NOMO-1 treated with dmso at 0.1 percent for 144 hours (cell line): ENCODE results near the gene SAP30L.

Source experiments
- DNase-seq: peaks from one replicate; lab custom pipeline; 2025; ENCODE audit not compliant: unreplicated experiment; lab: John Stamatoyannopoulos, UW

The SAP30L gene

DNA sequence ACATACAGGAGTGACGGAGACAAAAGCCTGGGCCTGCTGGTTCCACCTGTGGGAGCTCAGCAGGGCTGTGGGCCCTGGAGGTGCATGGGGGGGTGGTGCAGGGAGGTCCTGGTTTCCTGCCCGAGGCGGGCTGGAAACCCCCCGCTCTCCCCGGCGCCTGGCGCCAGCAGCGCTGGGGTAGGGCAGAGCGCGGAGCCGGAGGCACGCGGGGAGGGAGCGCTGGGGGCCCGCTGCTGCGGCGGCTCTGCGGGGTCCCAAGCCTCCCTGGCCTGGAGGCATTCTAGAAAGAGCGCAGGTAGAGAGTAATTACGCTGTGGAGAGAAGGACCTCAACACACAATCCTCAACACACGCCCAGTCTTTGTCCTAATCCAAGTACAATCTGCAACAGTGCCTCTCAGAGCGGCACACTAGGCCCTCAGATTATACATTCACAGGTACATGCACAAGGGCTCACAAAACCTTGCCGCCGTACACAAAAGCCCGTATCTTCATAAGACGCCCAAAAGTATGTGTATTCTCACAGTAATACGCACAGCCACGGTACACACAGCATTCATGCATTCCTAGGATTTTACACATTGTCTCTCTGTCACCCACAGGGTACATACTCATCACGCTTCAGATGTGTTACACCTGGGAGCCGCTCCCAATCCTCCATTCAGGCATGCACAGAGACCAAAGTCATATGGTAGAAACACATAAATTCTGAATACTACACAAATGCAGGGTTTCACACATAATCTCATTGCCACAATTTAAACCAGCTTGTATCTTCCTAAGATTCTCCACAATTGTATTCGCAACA lies 34.4 kb downstream of the SAP30L start:
- no peak for DNase-seq

DNA sequence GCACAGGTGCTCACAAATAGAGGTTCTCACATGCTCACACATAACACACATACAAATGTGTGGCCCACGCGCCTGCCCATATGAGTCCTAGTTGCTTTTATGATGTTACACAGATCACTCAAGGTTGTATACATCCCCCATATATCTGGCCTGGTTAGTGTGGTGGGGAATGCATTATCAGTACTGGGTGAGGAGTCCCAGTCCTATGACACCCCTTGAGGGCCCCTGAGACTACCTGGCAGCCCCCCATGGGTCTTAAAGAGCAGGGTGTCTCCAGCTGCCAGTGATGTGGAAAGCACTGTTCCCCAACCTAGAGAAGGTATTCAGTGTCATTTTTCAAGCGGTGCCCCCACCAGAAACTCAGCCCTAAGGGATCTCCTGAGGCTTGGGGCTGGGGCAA lies 35.0 kb downstream of the SAP30L start:
- DNase-seq = no peak

DNA sequence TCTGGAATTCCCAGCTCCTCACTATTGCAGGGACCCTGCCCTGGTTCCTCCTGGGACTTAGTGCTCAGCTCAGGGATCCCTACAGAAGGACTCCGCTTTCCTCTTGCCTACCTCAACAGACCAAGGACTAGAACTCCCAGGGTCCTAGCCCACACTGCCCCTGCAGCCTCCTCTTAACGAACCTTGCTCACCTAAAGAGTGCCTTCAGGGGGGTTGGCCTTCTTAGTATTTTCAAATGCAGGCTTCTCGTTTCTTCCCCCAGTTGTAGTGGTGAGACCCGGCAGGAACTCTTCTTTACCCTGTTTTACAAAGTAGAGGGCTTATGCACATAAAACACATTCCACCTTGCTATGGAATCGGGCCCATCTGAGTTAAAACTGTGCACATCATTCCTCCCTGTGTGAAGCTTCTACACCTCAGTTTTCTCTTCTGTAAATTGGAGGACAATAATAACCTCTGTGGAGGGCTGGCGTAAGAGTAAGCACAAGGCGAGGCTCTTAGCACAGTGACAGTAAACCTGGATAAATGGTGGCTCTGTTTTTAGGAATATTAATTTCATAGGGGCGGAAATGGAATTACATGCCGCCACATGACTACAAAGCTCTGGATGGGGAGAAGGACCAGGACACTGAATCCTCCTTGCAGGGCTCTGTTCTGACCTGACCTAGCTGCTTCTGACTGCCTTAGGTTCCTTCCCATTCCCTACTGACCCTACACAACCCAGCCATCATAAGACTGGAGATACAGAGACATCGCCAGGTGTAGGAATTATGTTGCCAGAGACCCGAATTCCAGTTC lies 36.0 kb downstream of the SAP30L start:
- no peak for DNase-seq

DNA sequence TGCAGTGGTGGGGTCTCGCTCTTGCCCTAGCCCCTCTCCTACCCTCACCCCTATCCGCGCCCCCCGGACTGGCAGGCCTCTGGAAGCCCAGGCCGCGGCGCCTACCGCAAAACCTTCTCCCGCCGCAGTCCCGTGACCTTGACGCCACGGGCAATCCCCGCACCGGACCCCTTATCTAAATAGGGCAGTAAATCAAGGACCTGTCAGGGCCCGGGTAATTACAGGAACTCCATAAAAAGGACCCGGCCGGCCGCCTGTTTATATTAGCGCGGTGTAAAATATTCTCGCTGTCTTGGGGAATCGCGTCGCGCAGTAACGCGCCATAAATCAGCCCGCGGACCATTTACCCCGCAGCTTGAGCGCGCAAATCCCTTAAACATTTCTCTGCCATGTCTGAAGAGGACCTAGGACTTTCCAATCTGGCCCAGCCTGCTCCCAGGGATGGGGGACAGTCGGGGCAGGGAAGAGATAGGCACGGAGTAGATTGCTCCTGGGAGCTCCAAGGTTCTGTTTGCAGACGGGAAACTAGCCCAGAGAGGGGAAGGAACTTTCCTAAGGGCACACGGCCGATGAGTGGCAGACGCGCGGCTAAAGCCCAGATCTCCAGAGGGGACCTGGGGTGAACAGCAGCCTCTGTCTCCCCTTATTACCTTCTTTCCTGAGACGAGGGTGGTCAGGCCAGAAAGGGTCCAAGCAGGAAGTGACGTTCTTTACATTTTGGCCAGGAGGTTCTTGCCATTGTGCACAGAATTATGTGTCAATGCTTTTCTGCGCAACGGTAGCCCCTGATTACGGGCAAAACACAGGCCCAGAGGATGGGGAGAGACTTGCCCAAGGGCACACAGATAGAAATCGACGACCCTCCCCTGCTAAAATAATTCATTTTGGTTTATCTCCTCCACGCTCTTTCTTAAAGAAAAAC lies 37.0 kb downstream of the SAP30L start:
- no peak for DNase-seq

DNA sequence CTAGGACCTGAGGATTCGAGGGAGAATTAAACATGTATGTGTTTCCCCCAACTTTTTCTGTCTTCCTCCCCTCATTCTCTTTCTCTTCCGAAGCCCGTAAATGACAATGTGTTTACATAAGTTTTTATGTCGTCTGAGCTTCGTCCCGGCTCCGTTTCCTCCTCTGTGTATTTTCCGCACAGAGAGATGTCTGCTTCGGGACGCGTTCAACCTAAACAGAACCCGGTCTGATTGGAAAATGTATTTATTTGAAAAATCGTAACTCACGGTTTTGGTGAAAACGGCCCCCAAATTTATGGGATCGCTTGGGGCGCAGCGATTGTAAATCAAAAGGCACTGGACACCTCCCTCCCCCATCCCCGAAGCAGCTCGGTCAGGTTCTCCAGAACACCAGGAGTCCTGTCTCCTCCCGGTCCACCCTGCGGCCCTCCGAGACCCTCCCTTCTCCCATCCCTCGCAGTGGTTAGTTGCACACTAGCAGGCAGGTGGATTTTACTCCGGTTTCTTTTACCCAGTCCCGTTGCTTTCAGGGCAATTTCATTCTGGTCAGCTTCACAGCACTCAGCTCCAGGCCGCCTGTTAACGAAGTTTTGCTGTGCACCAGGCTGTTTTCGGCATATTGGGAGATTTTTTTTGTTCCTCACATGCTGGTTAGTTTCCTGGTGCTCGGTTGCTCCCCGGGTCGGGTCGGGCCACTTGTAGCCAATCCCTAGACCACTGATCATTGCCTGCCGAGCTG lies 38.0 kb downstream of the SAP30L start:
- no peak for DNase-seq

DNA sequence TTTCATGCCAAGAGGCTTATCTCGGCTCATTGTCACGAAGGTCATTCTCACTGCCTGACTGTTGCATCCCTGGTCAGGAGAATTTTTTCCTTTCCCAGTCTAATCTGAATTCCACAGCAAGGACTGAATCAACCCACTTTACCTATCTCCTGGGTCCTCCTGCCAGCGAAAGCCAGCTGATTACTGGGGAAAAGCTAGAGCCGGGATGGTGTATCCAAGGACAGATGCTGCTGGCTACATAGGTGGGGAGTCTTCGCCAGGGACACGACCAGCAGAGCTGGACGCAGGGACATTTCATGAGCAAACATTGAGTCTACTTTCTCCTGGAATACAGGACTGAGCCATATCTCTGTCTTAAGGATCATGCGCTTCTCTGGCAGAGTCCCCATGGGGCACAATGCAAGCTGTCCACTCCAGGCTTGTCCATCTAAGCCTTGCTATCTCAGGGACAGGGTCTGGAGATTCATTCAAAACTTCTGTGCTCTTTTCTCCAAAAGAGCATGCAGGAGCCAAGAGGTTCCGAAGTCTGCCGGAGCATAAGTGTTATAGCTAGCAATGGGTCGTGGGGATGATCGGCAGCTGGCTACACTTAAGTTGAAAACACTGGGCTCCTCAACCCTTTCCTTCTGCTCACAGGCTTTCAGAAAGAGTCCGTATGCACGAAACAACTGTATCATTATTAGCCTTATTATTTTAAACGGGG lies 38.7 kb downstream of the SAP30L start:
- DNase-seq = no peak

DNA sequence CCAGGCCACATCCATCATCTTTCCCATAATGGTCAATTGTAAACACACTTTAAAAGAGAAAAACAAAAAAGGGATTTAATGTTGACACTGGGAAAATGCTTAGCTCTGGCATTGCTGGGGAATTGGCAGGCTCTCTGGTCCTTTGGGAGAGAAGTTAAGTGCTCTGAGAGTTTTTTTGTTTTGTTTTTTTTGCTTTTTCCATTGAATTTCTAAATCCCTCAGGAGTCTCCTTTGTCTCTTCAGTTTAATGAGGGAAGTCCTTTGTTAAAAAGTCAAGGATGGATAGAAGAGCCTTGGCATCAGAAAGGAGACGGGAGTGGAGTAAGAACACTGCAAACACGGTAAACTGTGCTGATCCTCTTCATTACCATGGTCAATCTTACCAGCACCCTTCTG lies 39.3 kb downstream of the SAP30L start:
- DNase-seq = no peak

DNA sequence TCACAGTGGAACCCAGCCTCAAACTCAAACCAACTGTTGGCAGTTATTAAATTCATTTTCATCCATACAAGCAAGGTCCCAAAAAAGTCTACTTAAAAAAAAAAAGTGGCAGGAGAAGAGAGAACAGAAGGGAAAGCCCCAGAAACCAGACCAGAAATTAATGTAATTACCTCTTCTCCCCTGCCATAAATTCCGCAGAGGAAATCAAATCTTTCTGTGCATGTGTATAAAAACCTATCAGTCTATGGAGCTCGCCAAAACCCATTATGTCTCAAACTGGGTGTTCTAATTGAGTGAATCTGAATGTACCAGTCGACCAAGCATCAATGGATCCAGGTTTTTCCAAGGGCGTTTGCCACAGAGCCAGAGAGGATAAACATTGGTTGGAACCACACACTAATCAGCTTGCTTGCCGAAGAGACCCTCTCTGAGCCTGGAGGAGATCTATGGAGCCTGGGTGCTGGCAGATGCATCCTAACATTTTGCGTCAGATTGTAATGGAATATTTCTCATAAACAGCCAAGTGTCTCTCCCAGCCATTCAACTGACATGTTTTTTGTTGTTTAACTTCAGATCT lies 40.1 kb downstream of the SAP30L start:
- DNase-seq = no peak

DNA sequence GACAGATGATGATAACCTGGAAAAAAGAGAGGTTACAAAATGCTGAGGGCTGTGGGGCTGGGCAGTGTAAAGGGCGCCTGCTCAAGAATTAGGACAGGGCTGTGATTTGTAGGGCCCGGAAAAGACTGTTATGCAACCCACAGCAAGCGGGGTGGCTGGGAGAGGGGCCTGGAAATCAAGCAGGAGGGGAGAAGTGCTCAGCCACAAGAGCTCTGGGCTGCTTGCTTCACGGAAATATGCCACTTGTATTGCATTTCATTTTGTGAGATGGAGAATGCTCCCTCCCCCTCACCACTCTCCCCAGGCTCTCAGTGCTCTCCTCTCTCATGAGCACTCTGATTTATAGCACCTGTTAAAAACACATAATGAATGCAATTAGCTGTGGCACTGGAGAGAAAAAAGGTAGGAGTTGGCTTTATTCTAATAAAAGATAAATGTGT lies 40.6 kb downstream of the SAP30L start:
- no peak for DNase-seq

DNA sequence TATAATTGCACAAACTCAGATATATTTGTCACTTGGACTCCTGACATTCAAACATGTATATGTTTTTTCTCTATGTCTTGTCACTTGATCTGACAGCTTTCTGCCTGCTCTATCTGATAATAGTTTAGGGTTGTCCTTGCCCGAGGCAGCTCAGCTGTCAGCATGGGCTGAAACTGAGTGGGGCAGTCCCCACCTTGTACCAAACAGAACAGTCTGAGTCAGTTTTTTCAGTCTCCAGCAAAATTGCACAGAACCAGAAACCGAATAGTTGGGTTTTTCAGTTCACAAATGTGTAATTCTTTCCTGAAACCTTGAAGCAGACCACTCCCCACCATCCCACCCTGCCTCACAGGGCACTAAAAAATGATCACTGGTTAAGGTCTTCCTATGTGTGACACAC lies 41.7 kb downstream of the SAP30L start:
- DNase-seq = no peak

DNA sequence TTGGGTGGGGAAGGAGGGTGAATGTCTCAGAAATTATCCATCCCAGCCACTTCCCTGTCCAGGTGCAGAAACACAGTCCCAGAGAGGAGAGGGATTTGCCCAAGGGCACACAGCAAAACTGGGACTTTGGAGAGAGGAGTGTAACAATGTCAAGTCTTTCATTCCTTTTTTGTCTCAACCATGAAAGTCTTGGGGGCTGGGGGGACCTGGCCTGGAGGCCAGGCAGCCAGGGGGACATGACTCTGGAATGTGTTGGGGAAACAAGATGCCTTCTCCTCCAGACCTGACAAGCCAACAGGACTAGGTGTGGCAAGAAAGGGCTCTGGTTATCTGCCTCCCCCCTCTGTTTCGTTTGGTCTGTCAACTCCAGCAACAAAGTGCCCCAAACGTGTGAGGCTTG lies 46.1 kb downstream of the SAP30L start:
- DNase-seq = no peak

DNA sequence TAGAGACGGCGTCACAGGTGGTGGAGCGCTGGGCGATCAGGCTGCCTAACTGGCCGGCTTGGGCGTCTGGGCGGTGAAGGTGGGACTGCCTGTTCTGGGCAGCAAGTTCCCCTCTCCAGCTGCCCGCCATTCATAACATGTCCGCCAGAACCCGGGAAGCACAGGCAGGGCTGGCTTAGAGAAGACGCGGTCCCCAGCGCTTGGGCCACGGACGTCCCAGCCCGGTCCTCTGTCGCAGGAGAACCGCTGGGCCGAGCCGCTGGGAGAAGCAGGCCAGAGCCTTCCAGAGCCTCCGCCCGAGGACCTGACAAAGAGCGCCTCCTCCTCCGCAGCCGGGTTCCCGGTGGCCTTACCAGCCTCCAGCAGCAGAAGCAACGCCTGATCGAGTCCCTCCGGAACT lies 47.5 kb downstream of the SAP30L start:
- no peak for DNase-seq

DNA sequence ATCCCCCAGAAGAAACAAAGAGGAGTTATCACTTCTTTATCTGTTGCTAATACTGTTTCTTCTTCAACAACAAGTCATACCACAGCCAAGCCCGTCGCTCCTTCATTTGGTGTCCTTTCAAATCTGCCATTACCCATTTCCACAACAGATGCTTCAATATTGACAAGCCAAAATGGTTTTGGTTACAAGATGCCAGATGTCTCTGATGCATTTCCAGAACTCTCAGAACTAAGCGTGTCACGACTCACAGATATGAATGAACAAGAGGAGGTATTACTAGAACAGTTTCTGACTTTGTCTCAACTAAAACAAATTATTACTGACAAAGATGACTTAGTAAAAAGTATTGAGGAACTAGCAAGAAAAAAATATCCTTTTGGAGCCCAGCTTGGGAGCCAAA lies 48.2 kb downstream of the SAP30L start:
- no peak for DNase-seq

DNA sequence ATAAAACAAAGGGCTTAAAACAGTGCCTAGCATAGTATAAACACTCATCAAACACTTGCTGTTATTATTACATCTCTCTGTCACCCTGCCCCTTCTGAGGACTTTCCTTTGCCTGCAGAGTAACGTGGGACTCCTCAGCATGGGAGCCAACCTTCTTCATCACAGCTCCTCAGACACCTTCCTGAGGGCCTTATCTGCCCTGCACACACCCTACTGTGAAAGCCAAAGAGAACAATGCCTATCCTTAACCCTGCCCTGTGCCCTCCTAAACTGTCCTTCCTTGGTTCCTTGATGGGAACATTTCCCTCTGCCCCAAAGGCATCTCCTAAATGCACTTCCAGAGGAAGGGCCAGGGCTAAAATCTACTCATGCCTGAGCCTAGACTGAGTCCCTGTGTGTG lies 52.8 kb downstream of the SAP30L start:
- no peak for DNase-seq

DNA sequence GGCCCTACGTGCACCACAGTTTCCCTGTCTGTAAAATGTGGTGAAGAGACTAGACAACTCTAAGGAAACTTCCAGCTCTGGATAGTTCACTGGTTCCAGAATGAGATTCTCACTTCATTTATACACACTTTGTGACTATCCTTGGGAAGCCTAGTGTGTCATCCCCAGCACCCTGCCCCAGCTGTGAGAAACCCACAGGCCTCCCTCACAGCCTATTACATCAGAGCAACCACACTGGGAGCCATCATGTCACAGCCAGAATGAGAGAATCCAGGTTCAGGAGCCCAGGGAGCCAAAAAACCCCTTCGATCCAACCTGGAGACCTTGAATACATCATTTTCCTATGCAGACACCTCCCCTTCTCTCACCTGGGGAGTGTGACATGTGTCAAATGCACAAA lies 53.2 kb downstream of the SAP30L start:
- DNase-seq = no peak

DNA sequence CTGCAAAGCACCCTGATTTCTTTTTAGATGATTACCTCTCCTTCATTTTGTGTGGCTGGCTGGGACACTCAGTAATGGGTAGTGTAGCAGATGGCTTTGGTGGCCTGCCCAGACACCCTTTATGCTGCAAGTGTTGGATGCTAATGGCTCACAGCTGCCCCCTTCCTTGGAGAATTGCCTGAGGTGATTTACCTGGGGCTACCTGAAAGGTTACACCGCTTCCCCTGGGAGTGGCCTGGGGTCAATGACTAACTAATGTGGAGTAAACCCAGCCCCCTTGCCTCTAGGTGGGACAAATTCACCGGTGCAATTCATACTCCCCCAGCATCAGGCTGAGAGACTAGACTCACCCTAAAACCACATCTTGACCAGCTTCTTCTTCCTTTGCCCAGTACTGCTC lies 55.8 kb downstream of the SAP30L start:
- DNase-seq = no peak

DNA sequence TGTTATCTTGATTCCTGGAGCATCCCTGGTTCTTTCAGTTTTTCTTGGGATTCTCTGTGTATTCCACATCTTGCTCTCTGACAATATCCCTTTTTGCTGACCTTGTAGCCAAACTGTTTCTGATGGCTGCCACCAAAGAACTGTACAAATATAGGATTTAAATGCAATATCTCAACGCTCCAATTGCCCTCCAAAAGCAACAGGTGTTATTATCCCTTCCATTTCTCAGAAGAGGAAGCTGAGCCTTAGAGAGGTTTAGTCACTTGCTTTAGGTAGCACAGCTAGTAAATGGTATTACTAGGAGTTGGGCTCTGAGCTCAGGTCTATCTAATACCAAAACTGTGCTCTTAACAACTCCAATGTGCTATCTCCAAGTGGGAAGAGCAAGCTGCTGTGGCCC lies 56.4 kb downstream of the SAP30L start:
- no peak for DNase-seq

DNA sequence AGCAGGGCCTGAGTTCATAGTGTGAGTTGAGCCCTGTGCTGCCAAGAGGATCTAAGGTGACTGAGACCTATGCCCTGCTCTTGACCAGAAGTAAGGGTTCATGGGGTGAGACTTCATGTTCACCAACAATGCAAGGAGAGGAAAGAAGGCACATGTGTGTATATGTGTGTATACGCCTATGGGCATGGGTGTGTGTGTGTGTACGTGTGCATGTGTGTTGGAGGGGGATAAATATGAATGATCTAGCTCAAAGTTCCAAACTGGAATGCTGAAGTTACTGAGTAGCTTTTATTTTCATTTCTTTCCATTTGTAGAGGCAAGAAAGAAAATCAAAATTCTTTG lies 57.9 kb downstream of the SAP30L start:
- DNase-seq = no peak

DNA sequence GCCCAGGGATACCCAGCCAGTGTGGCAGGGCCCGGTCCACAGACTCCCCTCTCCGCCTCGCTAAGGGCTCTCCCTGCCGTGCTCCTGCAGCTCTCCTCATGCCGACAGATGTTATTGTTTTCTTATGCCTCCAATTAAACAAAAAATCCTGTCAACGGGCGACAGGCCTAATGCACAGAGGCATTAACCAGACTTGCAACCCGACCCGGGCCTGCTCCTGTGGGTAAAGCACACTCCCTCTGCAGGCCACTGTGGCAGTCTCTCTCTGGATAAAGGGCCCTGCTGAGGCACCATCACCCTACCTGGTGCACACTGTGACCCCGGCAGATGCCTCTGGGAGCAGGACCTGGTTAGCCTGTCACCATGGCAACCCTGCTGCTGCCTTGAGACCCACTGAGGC lies 59.8 kb downstream of the SAP30L start:
- DNase-seq = no peak
